ENCODE measurements around the gene FSTL1. TPM values are rescaled to one million over a fixed set of nuclear protein-coding genes. Genes with fewer than 3 reads are reported as not detected.

The FSTL1 gene
- total RNA-seq, 1 donor from 2014 or later: 2,574 TPM

DNA sequence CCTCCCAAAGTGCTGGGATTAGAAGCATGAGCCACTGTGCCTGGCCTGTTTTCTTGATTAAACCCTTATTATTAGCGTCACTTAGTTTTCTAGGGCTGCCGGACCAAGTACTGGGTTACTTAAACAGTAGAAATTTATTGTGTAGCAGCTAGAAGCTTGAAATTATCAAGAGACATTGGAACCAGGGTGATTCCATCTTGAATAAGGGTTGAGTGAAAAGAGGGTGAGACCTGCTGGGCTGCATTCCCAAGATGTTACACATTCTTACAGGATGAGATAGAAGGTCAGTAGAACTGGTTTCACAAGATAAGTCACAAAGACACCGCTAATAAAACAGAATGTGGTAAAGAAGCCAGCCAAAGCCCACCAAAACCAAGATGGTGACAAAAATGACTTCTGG lies 18.6 kb upstream of the FSTL1 start:
- Mint-ChIP-seq H3K27ac (ENCODE audit: unreplicated experiment) (no peak overlapping the region), H3K36me3 (ENCODE audit: unreplicated experiment) (no peaks in the 10 kb centered on the region), H3K4me1 (ENCODE audit: unreplicated experiment) (peaks cover 33% of the 10 kb centered on the region), H3K27me3 (ENCODE audit: unreplicated experiment) (no peaks in the 10 kb centered on the region), H3K4me3 (ENCODE audit: unreplicated experiment) (no peak overlapping the region), H3K9me3 (ENCODE audit: unreplicated experiment) (peaks cover 8% of the 10 kb centered on the region)
- no peak for DNase-seq (ENCODE audit: extremely low spot score, unreplicated experiment)
- TF ChIP-seq, protein P1, sequence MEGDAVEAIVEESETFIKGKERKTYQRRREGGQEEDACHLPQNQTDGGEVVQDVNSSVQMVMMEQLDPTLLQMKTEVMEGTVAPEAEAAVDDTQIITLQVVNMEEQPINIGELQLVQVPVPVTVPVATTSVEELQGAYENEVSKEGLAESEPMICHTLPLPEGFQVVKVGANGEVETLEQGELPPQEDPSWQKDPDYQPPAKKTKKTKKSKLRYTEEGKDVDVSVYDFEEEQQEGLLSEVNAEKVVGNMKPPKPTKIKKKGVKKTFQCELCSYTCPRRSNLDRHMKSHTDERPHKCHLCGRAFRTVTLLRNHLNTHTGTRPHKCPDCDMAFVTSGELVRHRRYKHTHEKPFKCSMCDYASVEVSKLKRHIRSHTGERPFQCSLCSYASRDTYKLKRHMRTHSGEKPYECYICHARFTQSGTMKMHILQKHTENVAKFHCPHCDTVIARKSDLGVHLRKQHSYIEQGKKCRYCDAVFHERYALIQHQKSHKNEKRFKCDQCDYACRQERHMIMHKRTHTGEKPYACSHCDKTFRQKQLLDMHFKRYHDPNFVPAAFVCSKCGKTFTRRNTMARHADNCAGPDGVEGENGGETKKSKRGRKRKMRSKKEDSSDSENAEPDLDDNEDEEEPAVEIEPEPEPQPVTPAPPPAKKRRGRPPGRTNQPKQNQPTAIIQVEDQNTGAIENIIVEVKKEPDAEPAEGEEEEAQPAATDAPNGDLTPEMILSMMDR (IDR thresholded peaks at IDR 0.05): no peak

DNA sequence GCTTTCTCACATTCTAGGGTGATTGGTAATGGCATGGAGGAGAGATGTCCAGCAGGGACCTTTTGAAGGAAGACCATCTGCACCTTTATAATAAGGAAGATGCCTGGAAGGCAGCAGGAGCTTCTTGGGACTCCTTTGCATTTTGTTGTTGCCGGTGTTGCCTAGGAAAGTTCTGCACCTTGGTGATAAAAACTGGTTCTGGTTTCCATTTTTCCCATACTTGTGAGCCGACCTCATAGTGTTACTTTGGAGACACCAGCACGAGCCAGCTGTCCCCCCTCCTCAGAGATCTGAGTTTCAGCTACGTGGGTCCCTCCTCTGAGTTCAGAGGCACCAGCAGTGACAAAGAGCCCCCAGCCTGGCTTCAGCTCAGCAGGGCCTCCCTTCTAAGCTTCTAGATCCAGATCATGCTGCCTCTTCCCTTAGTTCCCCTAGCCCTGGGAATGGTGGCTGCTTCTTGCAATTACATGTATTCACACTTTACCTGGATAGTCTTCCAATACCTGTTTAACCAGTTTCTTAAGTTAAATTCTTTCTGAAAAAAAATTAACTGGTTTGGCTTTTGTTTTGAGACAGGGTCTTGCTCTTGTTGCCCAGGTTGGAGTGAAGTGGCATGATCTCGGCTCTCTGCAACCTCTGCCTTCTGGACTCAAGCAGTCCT lies 18.0 kb upstream of the FSTL1 start:
- Mint-ChIP-seq H3K36me3 (ENCODE audit: unreplicated experiment) (no peaks in the 10 kb centered on the region), H3K4me1 (ENCODE audit: unreplicated experiment) (peaks cover 29% of the 10 kb centered on the region), H3K27ac (ENCODE audit: unreplicated experiment) (no peak overlapping the region), H3K9me3 (ENCODE audit: unreplicated experiment) (peaks cover 8% of the 10 kb centered on the region), H3K27me3 (ENCODE audit: unreplicated experiment) (no peaks in the 10 kb centered on the region), H3K4me3 (ENCODE audit: unreplicated experiment) (no peak overlapping the region)
- TF ChIP-seq, protein P1 (IDR thresholded peaks at IDR 0.05): no peak
- DNase-seq (ENCODE audit: extremely low spot score, unreplicated experiment): no peak

DNA sequence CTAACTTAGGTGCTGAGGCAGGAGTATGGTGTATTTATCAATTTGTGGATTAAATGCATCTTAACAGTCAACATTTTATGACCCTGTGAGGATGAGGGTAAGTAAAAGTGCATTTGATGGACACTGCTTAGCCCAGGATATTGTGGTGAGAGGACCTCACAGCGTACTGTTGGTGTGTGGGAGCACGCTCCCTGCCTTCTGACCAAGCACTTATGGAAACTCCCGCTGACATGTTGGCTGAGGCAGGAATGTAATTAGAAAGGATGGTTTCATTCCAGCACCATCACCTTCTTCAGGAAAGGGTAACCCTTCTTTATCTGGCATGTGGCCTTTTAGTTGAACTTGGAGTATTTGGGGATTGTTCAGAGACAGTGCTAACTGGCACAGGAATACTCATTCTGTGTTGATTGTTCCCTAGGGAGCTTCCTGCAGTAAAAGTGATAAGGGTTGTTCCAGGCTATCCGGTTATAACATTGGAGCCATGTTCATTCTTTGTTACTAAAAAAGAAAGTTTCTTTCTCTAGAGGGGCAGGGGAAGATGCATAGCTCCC lies 11.7 kb upstream of the FSTL1 start:
- no peak overlapping the region for H3K27ac Mint-ChIP-seq (ENCODE audit: unreplicated experiment)
- TF ChIP-seq, protein P1 (IDR thresholded peaks at IDR 0.05): no peak
- H3K4me3 Mint-ChIP-seq (ENCODE audit: unreplicated experiment): no peak overlapping the region
- peaks cover 21% of the 10 kb centered on the region for H3K4me1 Mint-ChIP-seq (ENCODE audit: unreplicated experiment)
- no peak for DNase-seq (ENCODE audit: extremely low spot score, unreplicated experiment)
- H3K36me3 Mint-ChIP-seq (ENCODE audit: unreplicated experiment): no peaks in the 10 kb centered on the region
- no peaks in the 10 kb centered on the region for H3K27me3 Mint-ChIP-seq (ENCODE audit: unreplicated experiment)
- H3K9me3 Mint-ChIP-seq (ENCODE audit: unreplicated experiment): peaks cover 5% of the 10 kb centered on the region

DNA sequence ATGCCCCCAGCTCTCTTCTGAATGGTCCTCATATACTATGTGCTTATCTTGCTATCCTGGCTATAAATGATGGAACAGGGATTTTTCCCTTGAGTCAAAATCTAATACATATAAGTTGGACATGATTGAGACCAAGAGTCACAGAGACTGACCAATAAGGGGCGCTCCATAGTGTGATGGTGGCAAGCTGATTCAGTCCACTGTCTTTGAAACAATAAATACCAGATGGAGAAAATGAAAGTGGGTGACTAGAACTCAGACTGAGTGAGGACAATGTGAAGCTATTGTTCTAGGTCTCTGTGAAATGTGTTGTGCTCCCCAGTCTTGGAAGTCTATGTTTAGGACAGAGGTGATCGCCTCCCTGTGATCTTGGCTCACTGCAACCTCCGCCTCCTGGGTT lies 10.6 kb upstream of the FSTL1 start:
- Mint-ChIP-seq H3K27ac (ENCODE audit: unreplicated experiment) (no peak overlapping the region), H3K9me3 (ENCODE audit: unreplicated experiment) (peaks cover 5% of the 10 kb centered on the region), H3K36me3 (ENCODE audit: unreplicated experiment) (no peaks in the 10 kb centered on the region), H3K4me3 (ENCODE audit: unreplicated experiment) (no peak overlapping the region), H3K4me1 (ENCODE audit: unreplicated experiment) (peaks cover 21% of the 10 kb centered on the region), H3K27me3 (ENCODE audit: unreplicated experiment) (no peaks in the 10 kb centered on the region)
- TF ChIP-seq, protein P1 (IDR thresholded peaks at IDR 0.05): no peak
- no peak for DNase-seq (ENCODE audit: extremely low spot score, unreplicated experiment)

DNA sequence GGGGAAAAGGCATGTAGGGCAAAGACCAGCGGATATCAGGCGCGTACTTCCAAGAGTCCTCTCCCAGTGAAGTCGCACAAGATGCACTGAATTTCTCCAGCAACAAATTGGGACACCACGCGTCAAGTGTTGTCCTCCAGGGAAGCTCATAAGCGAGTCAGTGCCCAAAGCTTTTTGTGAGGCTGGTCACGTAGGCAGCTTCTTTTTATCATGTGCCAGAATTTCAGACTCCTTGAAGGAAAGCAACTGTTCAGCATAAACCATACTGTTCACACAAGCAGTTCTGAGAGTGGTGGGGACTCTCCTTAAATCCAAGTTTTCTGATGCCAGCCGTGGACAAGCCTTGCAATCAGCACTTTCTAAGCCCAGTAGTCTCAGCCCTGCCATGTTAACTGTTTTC lies 10.1 kb upstream of the FSTL1 start:
- no peak for DNase-seq (ENCODE audit: extremely low spot score, unreplicated experiment)
- H3K9me3 Mint-ChIP-seq (ENCODE audit: unreplicated experiment): peaks cover 5% of the 10 kb centered on the region
- no peaks in the 10 kb centered on the region for H3K27me3 Mint-ChIP-seq (ENCODE audit: unreplicated experiment)
- no peak overlapping the region for H3K27ac Mint-ChIP-seq (ENCODE audit: unreplicated experiment)
- H3K36me3 Mint-ChIP-seq (ENCODE audit: unreplicated experiment): no peaks in the 10 kb centered on the region
- H3K4me3 Mint-ChIP-seq (ENCODE audit: unreplicated experiment): no peak overlapping the region
- H3K4me1 Mint-ChIP-seq (ENCODE audit: unreplicated experiment): peaks cover 21% of the 10 kb centered on the region
- TF ChIP-seq, protein P1 (IDR thresholded peaks at IDR 0.05): no peak
